ENCODE measurements around the gene FDXACB1.

- TF ChIP-seq, protein P1, sequence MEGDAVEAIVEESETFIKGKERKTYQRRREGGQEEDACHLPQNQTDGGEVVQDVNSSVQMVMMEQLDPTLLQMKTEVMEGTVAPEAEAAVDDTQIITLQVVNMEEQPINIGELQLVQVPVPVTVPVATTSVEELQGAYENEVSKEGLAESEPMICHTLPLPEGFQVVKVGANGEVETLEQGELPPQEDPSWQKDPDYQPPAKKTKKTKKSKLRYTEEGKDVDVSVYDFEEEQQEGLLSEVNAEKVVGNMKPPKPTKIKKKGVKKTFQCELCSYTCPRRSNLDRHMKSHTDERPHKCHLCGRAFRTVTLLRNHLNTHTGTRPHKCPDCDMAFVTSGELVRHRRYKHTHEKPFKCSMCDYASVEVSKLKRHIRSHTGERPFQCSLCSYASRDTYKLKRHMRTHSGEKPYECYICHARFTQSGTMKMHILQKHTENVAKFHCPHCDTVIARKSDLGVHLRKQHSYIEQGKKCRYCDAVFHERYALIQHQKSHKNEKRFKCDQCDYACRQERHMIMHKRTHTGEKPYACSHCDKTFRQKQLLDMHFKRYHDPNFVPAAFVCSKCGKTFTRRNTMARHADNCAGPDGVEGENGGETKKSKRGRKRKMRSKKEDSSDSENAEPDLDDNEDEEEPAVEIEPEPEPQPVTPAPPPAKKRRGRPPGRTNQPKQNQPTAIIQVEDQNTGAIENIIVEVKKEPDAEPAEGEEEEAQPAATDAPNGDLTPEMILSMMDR (IDR thresholded peaks at IDR 0.05), result no peak
- TF ChIP-seq POLR2A (IDR thresholded peaks at IDR 0.05), result no peak
These were observed 45.4 kb downstream of the FDXACB1 start for GRCh38 chr11:111833524-111833923.

All from testis (tissue), 2 donors.